Mesodermal cell (in vitro differentiated cells): ENCODE data around the gene GPR39.
A peak's percentile ranks its signal among the peaks of the same experiment; 100 is the strongest.

Source experiments
- H3K27ac ChIP-seq: 2 replicates; pipeline ENCODE4 v1.7.0; 2013; ENCODE audit warnings: mild to moderate bottlenecking, low read depth, low read length, moderate library complexity; ENCODE audit not compliant: severe bottlenecking
- H3K36me3 ChIP-seq: 2 replicates; pipeline ENCODE4 v1.7.1; 2013; ENCODE audit warnings: mild to moderate bottlenecking, low read length, moderate library complexity; ENCODE audit not compliant: control insufficient read depth, insufficient read depth
- H3K4me1 ChIP-seq: one replicate; pipeline ENCODE4 v1.7.1; 2013; ENCODE audit warnings: mild to moderate bottlenecking, low read length; ENCODE audit not compliant: insufficient read depth, control insufficient read depth, poor library complexity, severe bottlenecking
- H3K4me3 ChIP-seq: 2 replicates; pipeline ENCODE4 v1.7.0; 2013; ENCODE audit warnings: low read length, control low read depth, mild to moderate bottlenecking; ENCODE audit not compliant: insufficient read depth, poor library complexity, severe bottlenecking; ENCODE audit errors: extremely low read depth
- H3K9me3 ChIP-seq: 2 replicates; pipeline ENCODE4 v1.7.1; 2013; ENCODE audit warnings: mild to moderate bottlenecking, low read length, moderate library complexity; ENCODE audit not compliant: control insufficient read depth
- WGBS, 2 experiments: methylation state at CpG; one replicate each; pipeline ENCODE4 v1.1.5; 2013; ENCODE audit warnings: missing lambda C conversion rate in 2 of 2; ENCODE audit not compliant: insufficient coverage in 2 of 2; 5-methylcytosine and 5-hydroxymethylcytosine counted together

GPR39 gene

GRCh38 chr2:132424526-132425121 is 8.0 kb downstream of the GPR39 start:
- 87 to 88% methylated on average over 3 to 5 of the region's 5 CpGs for WGBS, 2 experiments
- no peaks in the 10 kb centered on the region for H3K36me3 ChIP-seq

DNA sequence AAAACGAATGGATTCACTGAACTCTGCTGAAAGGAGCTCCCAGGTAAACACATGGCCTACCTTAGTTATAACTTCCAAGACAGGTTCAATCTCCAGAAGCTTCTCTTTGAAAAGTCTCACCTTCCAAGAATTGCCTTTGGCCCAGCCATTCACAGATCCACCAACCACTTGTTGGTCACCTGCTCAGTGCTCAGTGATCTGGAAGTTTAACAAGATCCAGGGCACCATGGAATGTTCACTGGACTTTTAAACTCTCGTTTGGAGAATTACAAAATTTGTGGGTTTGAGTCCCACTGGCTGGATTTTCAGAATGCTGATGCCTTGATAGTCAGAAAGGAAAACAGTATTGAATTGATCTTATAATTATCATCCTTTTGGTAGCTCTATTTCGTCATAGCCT is 9.4 kb downstream of the GPR39 start:
- WGBS, 2 experiments, result 44 to 83% methylated on average over 2 of the region's 3 CpGs
- H3K4me3 ChIP-seq, result no peak overlapping the region
- H3K36me3 ChIP-seq, result no peaks in the 10 kb centered on the region
- H3K27ac ChIP-seq, result no peak overlapping the region
- H3K4me1 ChIP-seq, result no peaks in the 10 kb centered on the region
- H3K9me3 ChIP-seq, result no peaks in the 10 kb centered on the region

More at GRCh38 chr2:132424526-132425121, 8.0 kb downstream of the GPR39 start:
- H3K4me3 ChIP-seq, result no peak overlapping the region
- H3K9me3 ChIP-seq, result no peaks in the 10 kb centered on the region
- H3K4me1 ChIP-seq, result no peaks in the 10 kb centered on the region
- no peak overlapping the region for H3K27ac ChIP-seq

GRCh38 chr2:132426656-132427055 is 10.1 kb downstream of the GPR39 start:
- Histone ChIP-seq H3K9me3 (no peaks in the 10 kb centered on the region), H3K4me1 (no peaks in the 10 kb centered on the region), H3K4me3 (no peak overlapping the region), H3K27ac (no peak overlapping the region), H3K36me3 (no peaks in the 10 kb centered on the region)
- 92 to 96% methylated on average over 3 to 4 of the region's 5 CpGs for WGBS, 2 experiments

DNA sequence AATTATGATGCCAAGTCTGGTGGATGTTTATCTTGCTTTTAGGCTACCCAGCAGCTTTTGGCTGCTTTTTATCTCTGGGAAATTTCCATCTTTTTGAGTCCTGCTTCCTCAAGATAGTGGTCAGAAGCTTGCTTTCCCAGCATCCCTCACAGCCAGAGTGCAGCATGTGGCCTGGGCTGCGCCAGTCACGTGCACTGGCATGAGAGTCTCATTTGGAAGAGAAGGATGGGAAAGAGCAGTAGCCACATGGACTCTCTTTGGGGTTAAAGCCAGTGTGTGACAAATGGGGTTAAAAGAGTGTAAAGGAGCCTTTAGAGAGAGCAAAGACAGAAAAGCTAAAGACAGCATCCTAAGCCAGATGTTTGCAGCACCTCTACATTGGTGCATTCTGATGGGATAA is 12.7 kb downstream of the GPR39 start:
- Histone ChIP-seq H3K36me3 (no peaks in the 10 kb centered on the region), H3K4me1 (no peaks in the 10 kb centered on the region), H3K9me3 (no peaks in the 10 kb centered on the region), H3K27ac (no peak overlapping the region), H3K4me3 (no peak overlapping the region)
- 100% methylated on average over 2 of the region's 2 CpGs for WGBS, 2 experiments

GRCh38 chr2:132429941-132430573 is 13.5 kb downstream of the GPR39 start:
- no peaks in the 10 kb centered on the region for H3K9me3 ChIP-seq
- no peak overlapping the region for H3K27ac ChIP-seq
- WGBS, 2 experiments, result 80 to 100% methylated on average over 1 of the region's 2 CpGs
- no peaks in the 10 kb centered on the region for H3K36me3 ChIP-seq
- no peak overlapping the region for H3K4me3 ChIP-seq
- no peaks in the 10 kb centered on the region for H3K4me1 ChIP-seq

DNA sequence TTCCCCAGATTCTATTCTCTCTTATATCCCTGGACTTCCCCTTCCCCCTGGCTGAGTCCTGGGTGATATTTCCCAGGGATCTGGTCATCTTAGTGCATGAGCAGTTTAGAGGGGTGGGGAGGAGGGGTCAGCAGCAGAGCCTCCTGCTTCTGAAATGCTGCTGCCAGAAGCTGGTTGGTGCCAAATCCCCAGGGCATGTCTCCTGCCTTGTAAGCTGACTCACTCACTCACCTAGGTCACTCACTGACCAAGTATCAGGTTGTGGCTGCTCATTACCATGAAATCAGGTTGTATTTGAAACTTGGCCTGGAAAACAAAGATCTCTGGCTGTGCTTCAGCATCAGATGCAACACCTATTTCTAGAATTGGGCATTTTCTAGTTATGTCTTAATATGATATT is 14.3 kb downstream of the GPR39 start:
- no peaks in the 10 kb centered on the region for H3K4me1 ChIP-seq
- no peak overlapping the region for H3K27ac ChIP-seq
- H3K4me3 ChIP-seq, result no peak overlapping the region
- no peaks in the 10 kb centered on the region for H3K36me3 ChIP-seq
- H3K9me3 ChIP-seq, result no peaks in the 10 kb centered on the region

DNA sequence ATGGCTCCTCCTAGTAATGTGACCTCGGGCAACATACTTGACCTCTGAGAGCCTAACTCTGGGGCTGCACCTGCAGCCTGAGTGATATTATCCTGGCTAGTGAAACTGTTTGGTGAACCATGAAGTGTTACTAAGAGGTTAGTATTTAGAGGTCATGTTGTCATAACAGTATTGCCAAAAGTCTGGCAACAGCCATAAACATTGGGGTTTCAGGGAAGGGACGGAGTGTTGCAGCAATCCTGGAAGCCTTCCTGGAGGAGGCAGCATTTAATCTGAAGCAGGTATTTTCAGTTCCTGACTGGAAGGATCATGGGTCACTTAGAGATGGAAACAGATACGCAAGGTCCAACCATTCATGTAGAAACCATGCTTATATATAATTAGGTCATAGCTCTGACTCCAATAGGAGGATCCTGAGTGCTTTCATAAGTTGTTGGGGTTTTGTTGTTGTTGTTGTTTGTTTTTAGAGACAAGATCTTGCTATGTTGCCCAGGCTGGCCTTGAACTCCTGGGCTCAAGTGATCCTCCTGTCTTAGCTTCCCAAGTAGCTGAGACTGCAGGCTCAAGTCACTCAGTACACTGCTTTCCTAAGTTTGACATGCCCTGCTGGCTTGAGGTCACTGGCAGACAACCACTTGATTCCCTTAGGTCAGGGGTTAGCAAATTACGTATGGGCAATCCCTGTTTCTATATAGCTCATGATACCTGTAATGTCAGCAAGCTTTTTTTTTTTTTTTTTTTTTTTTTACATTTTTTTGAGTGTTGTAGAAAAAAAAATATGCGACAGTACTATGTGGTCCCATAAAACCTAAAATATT is 21.5 kb downstream of the GPR39 start:
- no peaks in the 10 kb centered on the region for H3K9me3 ChIP-seq
- no peak overlapping the region for H3K27ac ChIP-seq

DNA sequence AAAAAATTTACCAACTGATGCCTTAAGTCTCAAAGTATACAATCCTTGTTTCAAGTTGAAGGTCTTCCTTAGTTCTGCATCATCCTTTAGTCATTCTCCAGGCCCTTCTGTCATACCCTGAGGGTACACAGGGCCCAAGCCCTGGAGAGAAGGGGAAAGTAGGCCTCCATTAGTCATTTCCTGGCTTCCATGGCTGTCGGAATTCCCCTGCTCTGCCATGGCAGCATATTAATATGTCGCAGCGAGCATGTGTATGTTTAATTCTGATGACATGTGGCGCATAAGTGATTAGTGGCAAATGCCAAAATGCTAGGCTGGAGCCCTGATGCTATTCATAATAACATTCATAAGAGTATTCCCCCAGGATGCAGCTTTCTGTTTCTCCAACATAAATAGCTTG is 22.1 kb downstream of the GPR39 start:
- H3K27ac ChIP-seq, result no peak overlapping the region
- 83 to 90% methylated on average over 1 to 3 of the region's 4 CpGs for WGBS, 2 experiments
- H3K36me3 ChIP-seq, result no peaks in the 10 kb centered on the region
- H3K4me3 ChIP-seq, result no peak overlapping the region
- H3K4me1 ChIP-seq, result peaks cover 31% of the 10 kb centered on the region
- no peaks in the 10 kb centered on the region for H3K9me3 ChIP-seq

More for the DNA sequence above, 21.5 kb downstream of the GPR39 start:
- peaks cover 31% of the 10 kb centered on the region for H3K4me1 ChIP-seq
- H3K4me3 ChIP-seq, result no peak overlapping the region
- WGBS, 2 experiments, result 92 to 94% methylated on average over 2 of the region's 5 CpGs
- no peaks in the 10 kb centered on the region for H3K36me3 ChIP-seq

DNA sequence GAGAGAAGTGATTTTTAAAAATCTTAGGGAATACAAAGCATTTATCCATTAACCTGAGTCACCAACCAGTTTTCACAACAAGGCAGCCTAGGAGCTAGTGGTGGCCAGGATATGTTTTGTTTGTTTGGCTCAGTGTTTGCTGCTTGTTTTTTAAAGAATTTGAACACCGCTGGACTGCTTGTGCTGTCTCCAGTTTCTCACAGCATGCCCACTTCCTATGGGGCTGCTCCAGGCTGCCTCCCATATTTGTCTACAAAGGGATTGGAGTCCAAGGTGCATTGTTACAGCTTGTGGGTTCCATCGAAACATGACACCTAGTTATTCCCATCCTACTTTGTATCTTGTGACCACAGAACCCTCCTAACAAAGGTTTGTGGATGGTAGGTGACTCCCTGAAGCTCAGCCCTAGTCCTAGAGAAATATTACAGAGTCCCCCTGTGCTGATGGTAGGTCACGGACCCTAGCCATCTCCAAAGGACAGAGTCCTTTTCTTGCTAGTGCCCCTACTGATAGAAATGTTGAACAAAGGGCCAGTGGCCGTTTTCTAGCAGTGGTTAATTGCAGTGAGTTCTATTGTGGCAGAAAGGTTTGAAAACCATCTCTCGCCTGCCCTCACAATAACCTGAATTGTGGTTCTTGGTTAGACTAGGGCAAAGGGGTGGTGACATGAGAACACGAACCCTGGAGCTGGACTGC is 23.2 kb downstream of the GPR39 start:
- H3K4me3 ChIP-seq, result no peak overlapping the region
- H3K27ac ChIP-seq, result peak overlapping the region; percentile 41
- peaks cover 31% of the 10 kb centered on the region for H3K4me1 ChIP-seq
- WGBS, 2 experiments, result 83 to 86% methylated on average over 4 of the region's 6 CpGs
- H3K36me3 ChIP-seq, result no peaks in the 10 kb centered on the region
- no peaks in the 10 kb centered on the region for H3K9me3 ChIP-seq

DNA sequence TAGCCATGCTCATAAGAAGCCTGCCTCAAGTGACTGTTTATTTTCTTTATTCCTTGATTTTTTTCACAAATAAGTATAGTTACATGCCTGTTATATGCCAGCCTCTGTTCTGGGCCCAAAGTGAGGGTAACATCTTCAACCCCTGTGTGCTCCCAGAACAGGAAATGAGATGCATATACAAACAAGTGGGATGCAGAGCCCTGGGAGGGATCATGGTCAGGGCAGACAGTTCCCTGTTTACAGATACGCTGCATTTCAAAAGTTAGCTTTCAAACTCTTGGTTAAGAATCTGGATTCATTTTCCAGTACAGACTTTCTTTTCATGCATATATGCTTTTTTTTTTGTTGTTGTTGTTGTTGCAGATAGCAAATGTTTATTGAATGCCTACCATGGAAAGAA is 24.4 kb downstream of the GPR39 start:
- H3K36me3 ChIP-seq, result no peaks in the 10 kb centered on the region
- H3K4me1 ChIP-seq, result peaks cover 31% of the 10 kb centered on the region
- WGBS, 2 experiments, result 80 to 100% methylated on average over 1 of the region's 1 CpG
- no peaks in the 10 kb centered on the region for H3K9me3 ChIP-seq
- no peak overlapping the region for H3K4me3 ChIP-seq
- no peak overlapping the region for H3K27ac ChIP-seq
